ENCODE data around the gene FTHL17.

FTHL17 gene

DNA sequence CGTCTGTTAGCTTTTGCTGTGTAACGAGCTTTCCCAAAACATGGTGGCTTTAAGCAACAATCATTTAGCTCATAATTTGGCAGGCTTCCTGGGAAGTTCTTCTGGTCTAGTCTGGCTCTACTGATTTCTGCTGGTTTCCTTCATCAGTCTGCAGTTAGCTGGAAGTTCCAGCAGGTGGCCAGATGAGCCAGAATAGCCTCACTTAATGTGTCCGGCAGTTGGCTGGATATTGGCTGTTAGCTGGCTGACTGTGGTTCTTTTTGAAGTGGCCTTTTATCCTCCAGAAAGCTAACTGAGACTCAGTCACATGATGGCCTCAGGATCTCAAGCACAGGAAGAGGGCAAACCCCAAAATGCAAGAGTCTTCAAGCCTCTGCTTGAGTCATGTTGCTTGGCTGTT lies 34.9 kb downstream of the FTHL17 start:
- peak in 1 of 2 donors; percentile 3 for DNase-seq

DNA sequence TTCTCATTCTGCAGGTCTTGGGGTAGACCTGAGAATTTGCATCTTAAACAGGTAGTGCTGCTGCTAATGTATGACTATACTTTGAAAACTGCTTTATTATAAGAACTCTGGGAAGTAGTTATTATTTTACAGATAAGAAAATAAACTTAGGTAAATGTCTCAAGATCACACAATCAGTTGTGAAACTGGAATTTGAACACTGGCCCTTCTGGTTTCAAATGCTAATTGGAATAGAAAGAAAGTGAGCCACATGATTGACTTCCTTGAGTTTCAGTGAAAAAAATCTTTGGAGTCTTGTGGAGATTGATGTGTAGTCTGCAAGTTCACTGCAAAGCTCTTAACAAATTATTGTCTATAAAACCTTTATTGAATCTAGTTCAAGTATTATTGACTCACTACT lies 44.5 kb downstream of the FTHL17 start:
- no peak for DNase-seq

DNA sequence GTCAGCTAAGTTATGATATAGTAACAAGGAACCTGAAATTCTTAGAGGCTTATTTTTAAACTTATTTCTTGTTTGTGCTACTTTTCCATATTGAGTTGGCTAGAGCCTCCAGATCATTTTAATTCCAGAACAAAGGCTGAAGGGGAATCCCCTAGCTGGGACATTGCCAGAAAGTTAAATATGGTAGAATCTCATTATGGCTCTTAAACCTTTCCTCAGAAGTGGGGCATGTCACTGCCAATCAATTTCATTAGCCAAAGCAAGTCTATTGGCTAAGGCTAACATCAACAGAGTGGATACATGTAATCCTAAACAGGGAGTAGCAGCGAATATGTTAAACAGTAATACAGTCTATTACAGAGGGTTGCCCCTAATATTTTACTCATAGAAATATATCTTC lies 47.0 kb downstream of the FTHL17 start:
- no peak for DNase-seq

DNA sequence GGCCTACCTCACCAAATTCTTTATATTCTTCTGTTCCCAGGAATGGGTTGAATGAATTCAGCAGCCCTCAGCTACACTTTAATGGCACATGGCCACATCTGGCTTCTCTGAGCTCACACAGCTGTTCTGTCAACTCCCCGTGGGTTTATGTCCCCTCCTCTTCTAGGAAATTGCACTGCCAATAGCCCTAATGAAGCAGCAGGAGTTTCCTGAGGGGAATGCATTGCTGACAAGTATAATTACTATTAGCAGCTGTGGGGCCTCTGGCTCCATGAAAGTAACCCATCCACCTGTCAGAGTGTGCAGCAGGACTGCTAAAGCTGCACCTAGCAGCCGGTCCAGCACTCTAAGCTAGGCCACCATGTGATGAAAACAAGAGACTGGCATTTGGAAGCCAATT lies 50.3 kb downstream of the FTHL17 start:
- DNase-seq: no peak

Data from CD4-positive, alpha-beta T cell treated with Interleukin-1 beta for 1 hour (primary cell).